Keratinocyte (primary cell): Measurements from ENCODE around the gene SND1. TPM values are rescaled to one million over a fixed set of nuclear protein-coding genes. Genes with fewer than 3 reads are reported as not detected.

Experiments used
- DNase-seq: peaks from one replicate; pipeline ENCODE4 v3.0.0-alpha.2; 2011; ENCODE audit warnings: low read depth, missing footprints, low spot score
- FAIRE-seq: peaks from 2 replicates; lab custom pipeline; 2011; peaks lifted over from hg19 to GRCh38; lab: Jason Lieb, UNC
- H2AFZ ChIP-seq: 2 replicates; pipeline ENCODE4 v1.6.0; 2012; ENCODE audit warnings: low read length, control low read depth, inconsistent platforms; ENCODE audit not compliant: control insufficient read depth
- H3K27ac ChIP-seq: 2 replicates; pipeline ENCODE4 v1.5.1; 2011; ENCODE audit warnings: low read length; ENCODE audit not compliant: control insufficient read depth, insufficient read depth
- H3K27me3 ChIP-seq: 3 replicates; pipeline ENCODE4 v1.6.0; 2011; ENCODE audit warnings: low read length; ENCODE audit not compliant: control insufficient read depth, insufficient read depth; ENCODE audit errors: extremely low read depth
- H3K36me3 ChIP-seq, 2 experiments: 2 replicates in 1 of 2; 3 replicates in 1 of 2; pipeline ENCODE4 v1.5.1; 2011; ENCODE audit warnings: low read length in 2 of 2, mild to moderate bottlenecking in 1 of 2; ENCODE audit not compliant: control insufficient read depth in 2 of 2, insufficient read depth in 2 of 2; ENCODE audit errors: extremely low read depth in 1 of 2
- H3K4me1 ChIP-seq: 3 replicates; pipeline ENCODE4 v1.5.1; 2011; ENCODE audit warnings: low read length; ENCODE audit not compliant: control insufficient read depth, insufficient read depth; ENCODE audit errors: extremely low read depth
- H3K4me2 ChIP-seq: 3 replicates; pipeline ENCODE4 v1.6.0; 2011; ENCODE audit warnings: low read depth, low read length; ENCODE audit not compliant: control insufficient read depth, insufficient read depth; ENCODE audit errors: extremely low read depth
- H3K4me3 ChIP-seq, 3 experiments: fragments of 200-600 bp in 1 of 3; sonication (generic) in 1 of 3; 2 replicates in 2 of 3; 3 replicates in 1 of 3; pipeline ENCODE4 v1.5.1; 2011 to 2016; ENCODE audit warnings: low read length in 3 of 3, mild to moderate bottlenecking in 3 of 3, control low read depth in 2 of 3, inconsistent platforms in 1 of 3, low read depth in 1 of 3, mixed read lengths in 1 of 3, mixed run types in 1 of 3, moderate library complexity in 1 of 3; ENCODE audit not compliant: control insufficient read depth in 2 of 3, insufficient read depth in 2 of 3; ENCODE audit errors: extremely low read depth in 1 of 3
- H3K79me2 ChIP-seq: 2 replicates; pipeline ENCODE4 v1.6.0; 2012; ENCODE audit warnings: low read length; ENCODE audit not compliant: control insufficient read depth, insufficient read depth
- H3K9ac ChIP-seq: 3 replicates; pipeline ENCODE4 v1.6.0; 2011; ENCODE audit warnings: low read length; ENCODE audit not compliant: control insufficient read depth, insufficient read depth; ENCODE audit errors: extremely low read depth
- H3K9me1 ChIP-seq: 3 replicates; pipeline ENCODE4 v1.6.0; 2011; ENCODE audit warnings: low read length; ENCODE audit not compliant: control insufficient read depth, insufficient read depth; ENCODE audit errors: extremely low read depth
- H3K9me3 ChIP-seq: 2 replicates; pipeline ENCODE4 v1.5.1; 2012; ENCODE audit warnings: low read depth, low read length; ENCODE audit not compliant: control insufficient read depth
- H4K20me1 ChIP-seq: 3 replicates; pipeline ENCODE4 v1.6.0; 2011; ENCODE audit warnings: low read length; ENCODE audit not compliant: control insufficient read depth, insufficient read depth; ENCODE audit errors: extremely low read depth
- EZH2 ChIP-seq: IDR thresholded peaks from one replicate; pipeline ENCODE4 v1.6.1; 2012; ENCODE audit warnings: inconsistent platforms, mild to moderate bottlenecking, low read length, moderate library complexity
- dilution Hi-C: fragments of 300-500 bp; cut with MboI; formaldehyde crosslinking; loops from one replicate; pipeline ENCODE4 v1.7.0; 2020; ENCODE audit warnings: low sequenced_read_pairs; ENCODE audit not compliant: extremely low pct_ligation_motif_present
- polyA plus RNA-seq, 5 experiments: library from polyadenylated mRNA; depleted of rRNA in 3 of 5; stranded (reverse) in 3 of 5; stranded (forward) in 1 of 5; unstranded in 1 of 5; fragments of >200 nt; gene quantifications; 1 replicate in 1 of 5; 2 replicates in 3 of 5; 3 replicates in 1 of 5; pipeline versions ENCODE4 v1.2.1 to v1.2.3, GENCODE V29; 2011 to 2012; ENCODE audit warnings: missing spikeins in 2 of 5, low read depth in 1 of 5, low replicate concordance in 1 of 5
- TF ChIP-seq, protein P1 (sequence below), 3 experiments: IDR thresholded peaks in 1 of 3; conservative IDR thresholded peaks in 1 of 3; optimal IDR thresholded peaks in 1 of 3; 2 replicates in 2 of 3; 3 replicates in 1 of 3; pipeline versions ENCODE3 to v1.5.1; 2011; ENCODE audit warnings: low read length in 3 of 3, mild to moderate bottlenecking in 3 of 3, moderate library complexity in 2 of 3, control low read depth in 1 of 3, inconsistent platforms in 1 of 3; ENCODE audit not compliant: insufficient read depth in 2 of 3; ENCODE audit errors: extremely low read depth in 1 of 3

SND1 gene
- polyA plus RNA-seq, 1 donor (not counting 4 experiments of a cell fraction or from before 2014, with no cell fraction given), result 140 TPM

DNA sequence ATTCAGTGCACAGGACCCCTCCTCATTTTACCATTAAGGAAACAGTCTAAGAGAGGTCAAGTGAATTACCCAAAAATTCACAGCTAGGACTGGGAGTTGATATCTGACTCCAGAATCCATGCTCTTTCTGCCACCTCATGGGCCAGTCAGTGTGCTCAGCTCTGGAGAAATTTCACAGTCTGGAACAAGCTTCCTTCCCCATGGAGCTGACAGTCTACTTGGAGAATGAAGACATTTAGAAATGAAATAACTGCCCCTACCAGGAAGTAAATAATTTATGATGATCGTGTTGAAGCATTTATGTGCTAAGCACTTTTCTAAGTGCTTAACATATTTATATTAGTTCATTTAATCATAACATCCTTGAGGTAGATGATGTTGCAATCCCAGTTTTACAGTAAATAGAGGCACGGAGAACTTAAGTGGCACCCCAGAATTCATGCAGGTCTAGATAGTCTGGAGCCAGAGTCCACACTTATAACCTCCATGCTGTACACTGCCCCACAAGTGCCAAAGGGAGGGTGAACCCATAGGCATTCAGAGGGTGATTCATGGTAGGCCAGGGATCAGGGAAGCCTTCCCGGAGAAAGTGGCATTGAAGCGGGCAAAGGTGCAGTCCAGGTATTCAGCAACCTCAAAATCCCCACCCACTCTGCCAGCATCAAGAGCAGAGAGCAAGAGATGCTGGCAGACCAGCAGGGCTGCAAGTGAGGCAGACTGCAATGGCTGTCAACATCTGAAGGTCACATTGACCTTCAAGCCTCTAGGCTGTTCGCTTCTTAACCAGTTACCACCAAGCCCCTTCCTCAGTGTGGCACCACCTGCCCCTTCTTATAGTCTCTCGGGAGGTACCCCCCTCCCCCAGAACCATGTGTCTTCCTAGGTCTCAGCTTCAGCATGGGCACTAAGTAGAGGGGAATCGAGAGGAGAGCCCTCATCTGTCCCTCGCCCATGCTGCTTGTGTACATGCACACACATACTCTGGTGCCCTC, 417.7 kb downstream of the SND1 start:
- FAIRE-seq, result no peak
- Histone ChIP-seq H3K36me3 (peaks cover 8 to 16% of the 10 kb centered on the region in 2 experiments), H3K9me1 (no peaks in the 10 kb centered on the region), H3K4me1 (no peaks in the 10 kb centered on the region), H3K27me3 (no peaks in the 10 kb centered on the region), H3K4me2 (no peak overlapping the region), H2AFZ (no peak overlapping the region), H3K4me3 (no peak overlapping the region), H3K79me2 (no peaks in the 10 kb centered on the region), H3K9me3 (no peaks in the 10 kb centered on the region), H4K20me1 (peaks cover 4% of the 10 kb centered on the region), H3K27ac (no peak overlapping the region), H3K9ac (no peak overlapping the region)
- no peak for DNase-seq
- no peak for TF ChIP-seq EZH2
- TF ChIP-seq, protein P1, sequence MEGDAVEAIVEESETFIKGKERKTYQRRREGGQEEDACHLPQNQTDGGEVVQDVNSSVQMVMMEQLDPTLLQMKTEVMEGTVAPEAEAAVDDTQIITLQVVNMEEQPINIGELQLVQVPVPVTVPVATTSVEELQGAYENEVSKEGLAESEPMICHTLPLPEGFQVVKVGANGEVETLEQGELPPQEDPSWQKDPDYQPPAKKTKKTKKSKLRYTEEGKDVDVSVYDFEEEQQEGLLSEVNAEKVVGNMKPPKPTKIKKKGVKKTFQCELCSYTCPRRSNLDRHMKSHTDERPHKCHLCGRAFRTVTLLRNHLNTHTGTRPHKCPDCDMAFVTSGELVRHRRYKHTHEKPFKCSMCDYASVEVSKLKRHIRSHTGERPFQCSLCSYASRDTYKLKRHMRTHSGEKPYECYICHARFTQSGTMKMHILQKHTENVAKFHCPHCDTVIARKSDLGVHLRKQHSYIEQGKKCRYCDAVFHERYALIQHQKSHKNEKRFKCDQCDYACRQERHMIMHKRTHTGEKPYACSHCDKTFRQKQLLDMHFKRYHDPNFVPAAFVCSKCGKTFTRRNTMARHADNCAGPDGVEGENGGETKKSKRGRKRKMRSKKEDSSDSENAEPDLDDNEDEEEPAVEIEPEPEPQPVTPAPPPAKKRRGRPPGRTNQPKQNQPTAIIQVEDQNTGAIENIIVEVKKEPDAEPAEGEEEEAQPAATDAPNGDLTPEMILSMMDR (optimal IDR thresholded peaks at IDR 0.05 in 1 of 3, IDR thresholded peaks at IDR 0.05 in 1 of 3, conservative IDR thresholded peaks at IDR 0.05 in 1 of 3; ENCODE audit: extremely low read depth in 1 of 3, insufficient read depth in 2 of 3, low read length in 3 of 3), result no peak
- dilution Hi-C loops, result no loop called here

DNA sequence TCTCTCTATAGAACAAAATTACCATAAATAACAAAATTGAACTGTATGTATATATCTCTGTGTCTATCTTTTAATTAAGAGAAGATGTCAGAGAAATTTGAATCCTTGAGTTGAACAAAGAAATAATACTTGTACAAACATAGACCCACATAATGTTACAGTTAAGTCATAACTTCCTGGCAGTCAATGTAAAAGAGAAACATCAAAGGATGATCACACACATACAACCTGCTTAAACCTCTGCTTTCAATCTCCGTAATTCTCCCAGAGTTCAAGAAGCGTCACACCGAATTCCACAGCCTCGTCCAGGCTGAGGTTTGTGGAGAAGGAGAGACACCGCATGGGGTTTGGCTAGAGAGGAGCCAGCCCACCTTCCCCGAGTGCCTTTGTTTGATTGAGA, 419.4 kb downstream of the SND1 start:
- no peak for FAIRE-seq

More for the DNA sequence above, 419.4 kb downstream of the SND1 start:
- no peak for TF ChIP-seq EZH2
- TF ChIP-seq, protein P1 (optimal IDR thresholded peaks at IDR 0.05 in 1 of 3, IDR thresholded peaks at IDR 0.05 in 1 of 3, conservative IDR thresholded peaks at IDR 0.05 in 1 of 3; ENCODE audit: extremely low read depth in 1 of 3, insufficient read depth in 2 of 3, low read length in 3 of 3), result no peak
- H3K4me1 ChIP-seq, result no peaks in the 10 kb centered on the region
- H3K79me2 ChIP-seq, result no peaks in the 10 kb centered on the region
- dilution Hi-C loops, result no loop called here
- no peaks in the 10 kb centered on the region for H3K27me3 ChIP-seq
- H3K9me3 ChIP-seq, result no peaks in the 10 kb centered on the region
- no peak overlapping the region for H3K27ac ChIP-seq
- H3K9me1 ChIP-seq, result no peaks in the 10 kb centered on the region
- no peaks in the 10 kb centered on the region for H4K20me1 ChIP-seq
- no peak overlapping the region for H3K4me3 ChIP-seq
- H3K36me3 ChIP-seq, result peaks cover 11 to 24% of the 10 kb centered on the region in 2 experiments
- no peak overlapping the region for H3K4me2 ChIP-seq
- H3K9ac ChIP-seq, result no peak overlapping the region
- DNase-seq, result no peak
- H2AFZ ChIP-seq, result no peak overlapping the region
